NCI-H1105 (cell line): Measurements from ENCODE around the gene TTYH3.

ENCODE experiments used
- DNase-seq: peaks from one replicate; lab custom pipeline; 2025; lab: John Stamatoyannopoulos, UW

TTYH3 gene

DNA sequence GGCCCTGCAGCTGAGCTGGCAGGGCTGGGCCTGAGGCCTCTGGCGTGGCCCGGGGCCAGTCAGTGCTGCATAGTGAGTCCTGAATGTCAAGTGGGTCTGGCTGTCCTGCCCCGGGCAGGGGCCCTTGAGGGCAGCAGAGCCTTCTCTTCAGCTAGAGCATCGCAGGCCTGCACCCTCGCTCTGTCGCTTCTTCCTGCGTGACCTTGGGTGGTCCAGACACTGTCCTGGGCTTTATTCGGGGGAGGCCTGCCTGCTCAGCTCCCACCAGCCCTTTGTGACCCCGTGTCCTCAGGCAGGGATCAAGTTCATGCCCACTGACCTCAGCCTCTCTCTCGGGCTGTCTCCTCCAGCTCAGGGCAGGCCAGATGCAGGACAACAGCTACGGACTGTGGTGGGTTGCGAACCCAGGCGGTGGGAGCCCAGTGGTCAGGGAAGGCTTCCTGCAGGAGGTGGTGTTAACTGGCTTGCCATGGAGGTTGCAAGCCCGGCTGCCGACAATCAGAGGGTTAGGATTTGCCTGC, 3.4 kb downstream of the TTYH3 start:
- DNase-seq = no peak

- no peak for DNase-seq
These were observed 4.3 kb downstream of the TTYH3 start for GRCh38 chr7:2635810-2636701.

GRCh38 chr7:2637066-2637471, 5.3 kb downstream of the TTYH3 start:
- DNase-seq = no peak

DNA sequence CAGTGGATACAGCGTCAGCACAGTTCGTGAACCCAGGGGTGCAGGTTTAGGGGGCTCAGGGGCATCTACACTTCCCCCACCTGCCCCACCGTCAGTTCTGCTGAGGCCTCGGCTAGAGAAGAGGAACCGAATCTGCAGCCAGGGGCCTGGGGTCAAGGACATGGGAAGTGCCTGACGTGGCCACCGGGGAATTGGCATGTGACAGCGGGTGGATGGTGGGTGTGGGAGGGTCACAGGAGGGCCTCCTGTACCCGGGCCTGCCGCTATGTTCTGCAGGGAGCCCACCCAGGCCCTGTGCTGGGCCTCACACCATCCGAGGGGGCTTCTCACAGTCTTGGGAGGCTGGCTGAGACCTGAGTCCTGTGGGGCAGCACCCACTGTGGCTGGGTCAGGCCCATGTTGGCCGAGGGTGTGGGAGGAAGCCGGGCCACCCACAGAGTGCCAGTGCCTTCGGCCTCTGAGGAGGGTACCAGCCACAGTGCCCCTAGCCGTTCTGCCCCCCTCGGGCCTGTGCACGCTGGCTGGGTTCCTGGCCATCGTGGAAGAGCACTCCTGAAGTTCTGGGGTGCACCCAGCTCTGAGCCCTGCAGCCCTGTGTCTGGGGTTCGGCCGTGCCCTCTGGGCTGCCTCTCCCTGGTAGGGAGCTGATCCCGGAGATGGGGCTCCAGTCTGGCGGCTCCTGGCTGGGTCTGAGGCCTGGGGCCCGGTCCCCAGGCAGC, 5.9 kb downstream of the TTYH3 start:
- DNase-seq = no peak

GRCh38 chr7:2638224-2638991, 6.6 kb downstream of the TTYH3 start:
- DNase-seq = no peak

DNA sequence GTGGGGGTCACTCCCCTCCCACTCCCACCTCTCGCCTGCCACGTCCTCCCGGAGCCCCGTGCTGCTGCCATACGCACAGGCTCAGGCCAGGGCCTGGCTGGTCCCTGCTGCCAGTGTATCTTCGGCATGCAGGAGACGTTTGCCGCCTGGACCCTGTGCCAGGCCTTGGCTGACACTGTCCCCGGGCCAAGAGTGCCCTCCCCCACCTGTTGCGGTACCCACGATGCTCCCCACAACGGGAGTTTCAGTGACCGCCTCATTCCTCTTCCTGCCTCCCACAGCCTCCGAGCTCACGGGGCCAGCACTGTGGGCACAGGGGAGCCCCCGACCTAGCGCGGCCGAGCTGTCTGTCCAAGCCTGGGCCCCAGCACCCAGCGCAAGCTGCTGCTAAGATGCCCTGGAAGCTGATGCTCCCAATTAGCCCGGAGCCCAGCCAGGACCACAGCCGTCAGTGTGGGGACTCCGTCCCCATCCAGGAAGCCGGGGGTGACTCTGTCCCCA, 7.4 kb downstream of the TTYH3 start:
- DNase-seq = no peak

DNA sequence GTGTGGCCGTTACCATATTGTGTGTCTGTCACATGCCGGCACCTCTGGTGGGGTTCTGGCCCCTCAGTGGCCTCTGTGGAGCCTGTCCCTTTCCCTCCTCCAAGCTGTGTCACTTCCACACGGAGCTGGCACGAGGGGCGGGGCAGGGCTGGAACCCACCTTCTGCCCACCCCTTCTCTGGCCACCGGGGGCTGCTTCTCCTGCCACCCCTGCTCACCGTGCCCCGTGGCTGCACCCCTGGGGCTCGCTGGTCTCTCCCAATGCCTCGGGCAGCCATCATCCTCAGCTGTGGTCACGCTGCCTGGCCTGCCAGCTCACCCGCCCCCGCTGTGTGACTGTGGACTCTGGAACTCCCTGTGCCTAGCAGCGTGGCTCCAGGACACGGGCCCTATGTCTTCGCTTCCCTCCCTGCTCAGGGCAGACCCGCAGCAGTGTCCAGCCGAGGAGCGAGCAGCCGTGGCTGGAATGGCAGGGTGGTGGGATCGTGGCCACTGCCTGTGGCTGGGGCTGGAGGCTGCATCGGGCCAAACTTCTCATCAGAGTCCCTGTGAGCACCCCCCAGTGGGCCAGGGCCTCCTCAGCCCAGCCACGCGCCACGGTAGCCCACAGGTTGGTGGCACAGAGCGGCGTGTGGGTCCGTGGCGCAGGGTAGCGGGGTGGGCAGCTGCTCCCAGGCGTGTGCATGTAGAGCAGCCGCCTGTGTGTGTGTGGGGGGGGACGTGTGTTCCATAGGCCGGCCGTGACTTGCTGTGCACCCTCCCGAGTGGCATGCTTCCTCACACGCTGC, 8.1 kb downstream of the TTYH3 start:
- DNase-seq = no peak

- no peak for DNase-seq
These were observed 8.7 kb downstream of the TTYH3 start for GRCh38 chr7:2640482-2640830.

GRCh38 chr7:2640846-2641316, 9.1 kb downstream of the TTYH3 start:
- DNase-seq = no peak

DNA sequence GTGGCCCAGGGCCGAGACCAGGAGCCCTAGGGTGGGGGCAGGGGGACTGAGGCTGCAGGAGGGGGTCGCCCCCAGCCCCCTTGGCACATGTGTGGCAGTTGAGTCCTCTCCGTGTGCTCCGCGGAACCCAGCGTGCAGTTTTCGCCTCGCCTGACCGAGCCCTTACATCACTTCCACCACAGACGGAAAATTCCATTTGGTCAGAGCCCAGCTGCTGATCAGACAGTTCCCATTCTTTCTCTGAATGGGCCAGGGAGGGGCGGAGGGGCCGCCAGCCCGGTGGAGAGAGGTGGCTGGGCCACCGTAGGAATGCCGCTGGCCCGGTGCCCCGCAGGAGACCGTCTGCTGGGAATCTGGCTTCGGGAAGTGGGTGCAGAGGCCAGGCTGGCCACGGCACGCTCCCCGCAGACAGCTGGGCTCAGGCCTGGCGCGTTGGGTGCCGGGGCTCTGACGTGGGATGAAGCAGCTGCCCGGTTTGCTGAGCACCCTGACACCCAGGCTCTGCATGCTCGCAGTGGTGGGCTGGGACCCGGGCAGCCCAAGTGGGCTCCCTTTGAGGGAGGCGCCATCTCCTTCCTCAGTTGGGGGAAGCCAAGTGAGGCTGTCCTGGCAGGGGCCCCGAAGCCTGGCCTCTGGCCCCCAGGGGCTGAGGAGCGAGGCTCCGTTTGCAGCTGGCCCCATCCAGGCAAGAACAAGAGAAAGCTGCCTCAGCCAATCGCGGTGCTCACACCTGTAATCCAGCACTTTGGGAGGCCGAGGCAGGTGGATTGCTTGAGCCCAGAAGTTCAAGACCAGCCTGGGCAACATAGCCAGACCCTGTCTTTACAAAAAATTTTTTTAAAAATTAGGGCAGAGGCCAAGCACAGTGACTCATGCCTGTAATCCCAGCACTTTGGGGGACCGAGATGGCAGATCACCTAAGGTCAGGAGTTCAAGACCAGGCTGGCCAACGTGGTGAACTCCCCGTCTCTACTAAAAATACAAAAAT, 9.9 kb downstream of the TTYH3 start:
- no peak for DNase-seq

GRCh38 chr7:2643386-2644219, 11.8 kb downstream of the TTYH3 start:
- no peak for DNase-seq

- no peak for DNase-seq
These were observed 12.4 kb downstream of the TTYH3 start for GRCh38 chr7:2644220-2644561.

DNA sequence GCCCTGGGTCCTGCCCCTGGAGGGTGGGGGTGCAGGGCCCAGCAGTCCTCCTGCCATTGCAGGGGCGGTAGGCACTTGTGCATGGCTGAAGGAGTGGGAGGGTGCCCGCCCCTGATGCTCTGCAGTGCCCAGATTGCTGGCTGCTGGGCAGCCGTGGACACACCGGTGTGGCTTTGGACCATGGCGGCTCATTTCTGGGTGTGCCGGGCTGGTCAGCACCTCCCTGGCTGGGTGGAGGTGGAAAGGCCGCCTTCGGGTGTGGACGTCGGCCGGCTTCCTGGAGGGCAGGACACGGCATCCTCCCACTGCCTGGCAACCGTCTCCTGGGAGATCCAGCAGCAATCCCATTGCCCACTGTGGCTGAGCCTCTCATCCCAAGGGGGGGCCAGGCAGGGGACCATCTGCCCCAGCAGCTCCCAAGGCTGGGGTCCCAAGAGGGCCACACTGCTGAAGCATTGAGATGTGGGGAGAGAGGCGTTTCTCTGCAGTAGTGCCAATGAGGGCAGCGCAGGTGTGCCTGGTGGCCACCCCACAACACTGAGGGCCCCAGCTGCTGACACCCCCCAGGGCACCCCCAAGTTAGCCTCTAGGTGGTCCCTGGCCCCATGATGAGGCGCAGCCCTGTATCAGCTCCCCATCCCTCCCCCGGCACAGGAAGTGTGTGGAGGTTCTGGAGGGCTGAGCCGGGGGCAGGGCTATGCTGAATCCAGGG, 12.9 kb downstream of the TTYH3 start:
- no peak for DNase-seq

DNA sequence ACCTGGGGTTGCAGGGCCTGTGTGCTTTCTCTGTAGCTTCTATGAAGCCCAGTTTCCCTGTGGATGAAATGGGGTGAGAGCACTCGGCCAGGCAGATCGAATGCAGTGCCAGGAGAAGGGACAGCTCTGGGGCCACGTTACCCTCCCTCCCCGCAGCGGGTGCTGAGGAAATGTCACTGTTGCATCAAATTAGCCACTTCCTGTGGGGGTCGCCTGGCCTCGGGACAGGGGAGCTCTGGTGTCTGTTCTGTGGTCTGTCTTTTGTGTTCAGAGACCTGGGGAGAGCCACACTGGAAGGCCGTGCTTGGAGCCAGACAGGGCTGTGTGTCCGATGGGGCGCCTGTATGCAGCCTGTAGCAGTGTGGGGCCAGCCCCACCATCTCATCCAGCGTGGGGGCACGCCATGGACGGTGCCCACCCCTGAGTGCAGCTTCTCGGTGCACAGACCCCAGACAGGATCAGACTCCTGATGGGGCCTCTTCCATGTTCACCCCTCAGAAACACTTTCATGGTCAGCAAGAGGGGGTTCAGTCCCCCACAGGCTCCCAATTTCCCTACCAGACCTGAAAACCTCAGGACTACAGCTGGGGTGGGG, 13.6 kb downstream of the TTYH3 start:
- no peak for DNase-seq

- no peak for DNase-seq
These were observed 14.5 kb downstream of the TTYH3 start for GRCh38 chr7:2646336-2646679.

- no peak for DNase-seq
These were observed 15.1 kb downstream of the TTYH3 start for GRCh38 chr7:2646680-2647571.

DNA sequence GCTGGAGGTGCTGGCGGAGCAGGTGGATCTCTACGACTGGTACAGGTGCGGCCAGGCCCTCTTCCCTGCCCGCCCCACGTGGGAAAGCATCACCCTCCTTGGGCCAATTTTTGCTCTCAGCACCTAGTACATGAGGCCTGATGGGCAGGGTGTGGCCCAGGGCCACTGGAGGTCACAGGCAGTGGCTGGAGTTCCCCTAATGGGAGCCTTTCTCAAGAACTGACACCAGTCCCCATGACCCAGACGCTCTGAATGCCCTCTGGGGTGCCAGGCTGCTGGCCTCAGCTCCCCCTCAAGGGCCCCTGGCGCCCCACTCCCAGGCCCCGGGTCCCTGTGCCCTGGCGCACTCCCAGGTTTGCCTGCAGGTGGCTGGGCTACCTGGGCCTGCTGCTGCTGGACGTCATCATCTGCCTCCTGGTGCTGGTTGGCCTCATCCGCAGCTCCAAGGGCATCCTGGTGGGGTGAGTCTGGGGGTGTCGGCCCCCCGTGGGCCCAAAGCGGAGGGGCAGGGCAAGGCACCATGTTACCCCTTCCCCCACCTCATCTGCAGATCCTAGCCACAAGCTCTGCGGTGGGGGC, 15.9 kb downstream of the TTYH3 start:
- DNase-seq = no peak
